IPS DF 6.9 (cell line): ENCODE measurements around the gene HDAC8.

Experiments used
- DNase-seq: peaks from one replicate; pipeline ENCODE4 v3.0.0-alpha.2; 2013; ENCODE audit warnings: low read depth, low spot score
- H3K27ac ChIP-seq: one replicate; pipeline ENCODE4 v1.5.1; 2013; ENCODE audit warnings: low read length, control low read depth
- H3K27me3 ChIP-seq: 2 replicates; pipeline ENCODE4 v1.6.1; 2013; ENCODE audit warnings: mild to moderate bottlenecking, low read length; ENCODE audit not compliant: control insufficient read depth, insufficient read depth
- H3K36me3 ChIP-seq: 2 replicates; pipeline ENCODE4 v1.6.1; 2013; ENCODE audit warnings: low read length; ENCODE audit not compliant: control insufficient read depth, insufficient read depth
- H3K4me1 ChIP-seq: 2 replicates; pipeline ENCODE4 v1.6.1; 2013; ENCODE audit warnings: low read length; ENCODE audit not compliant: control insufficient read depth, insufficient read depth
- H3K4me3 ChIP-seq: 2 replicates; pipeline ENCODE4 v1.5.1; 2013; ENCODE audit warnings: mild to moderate bottlenecking, low read length
- H3K9me3 ChIP-seq: 2 replicates; pipeline ENCODE4 v1.6.1; 2013; ENCODE audit warnings: low read length, inconsistent platforms; ENCODE audit not compliant: control insufficient read depth, insufficient read depth
- WGBS: extraction: QIAGEN DNeasy Blood & Tissue Kit; methylation state at CpG from one replicate; pipeline ENCODE4 v1.1.7; 2013; ENCODE audit warnings: mixed read lengths, missing lambda C conversion rate; ENCODE audit not compliant: insufficient read length, insufficient coverage; 5-methylcytosine and 5-hydroxymethylcytosine counted together

HDAC8 gene

GRCh38 chrX:72308209-72308565 lies 264.5 kb downstream of the HDAC8 start:
- H3K27ac ChIP-seq = no peak overlapping the region

GRCh38 chrX:72307646-72308051 lies 265.0 kb downstream of the HDAC8 start:
- H3K36me3 ChIP-seq = no peaks in the 10 kb centered on the region
- peaks cover 1% of the 10 kb centered on the region; the same call in 1 of the 2 replicates for H3K4me1 ChIP-seq
- no peak overlapping the region for H3K4me3 ChIP-seq
- no peak for DNase-seq
- no peak overlapping the region for H3K27ac ChIP-seq
- no CpG with 5 or more reads among the region's 17 CpGs for WGBS
- H3K9me3 ChIP-seq = no peaks in the 10 kb centered on the region
- H3K27me3 ChIP-seq = peaks cover 49% of the 10 kb centered on the region

More at GRCh38 chrX:72308209-72308565, 264.5 kb downstream of the HDAC8 start:
- no peak for DNase-seq
- Histone ChIP-seq H3K4me3 (no peak overlapping the region), H3K9me3 (no peaks in the 10 kb centered on the region), H3K4me1 (peaks cover 1% of the 10 kb centered on the region; the same call in 1 of the 2 replicates), H3K27me3 (peaks cover 45% of the 10 kb centered on the region), H3K36me3 (no peaks in the 10 kb centered on the region)
- no CpG with 5 or more reads among the region's 11 CpGs for WGBS

GRCh38 chrX:72306851-72307645 lies 265.6 kb downstream of the HDAC8 start:
- Histone ChIP-seq H3K27me3 (peaks cover 49% of the 10 kb centered on the region), H3K27ac (no peak overlapping the region), H3K4me3 (peak overlapping the region; percentile 53; the same call in 1 of the 2 replicates), H3K36me3 (no peaks in the 10 kb centered on the region), H3K9me3 (no peaks in the 10 kb centered on the region), H3K4me1 (0 out of 2 replicates have a peak, but pooled peaks cover 1% of the 10 kb centered on the region)
- no CpG with 5 or more reads among the region's 56 CpGs for WGBS
- DNase-seq = no peak

GRCh38 chrX:72306085-72306801 lies 266.4 kb downstream of the HDAC8 start:
- H3K9me3 ChIP-seq = no peaks in the 10 kb centered on the region
- 0 out of 2 replicates have a peak, but pooled peaks cover 1% of the 10 kb centered on the region for H3K4me1 ChIP-seq
- no peak overlapping the region for H3K27ac ChIP-seq
- peak overlapping the region; percentile 53; the same call in 1 of the 2 replicates for H3K4me3 ChIP-seq
- DNase-seq = no peak
- peaks cover 49% of the 10 kb centered on the region for H3K27me3 ChIP-seq
- H3K36me3 ChIP-seq = no peaks in the 10 kb centered on the region
- WGBS = no CpG with 5 or more reads among the region's 92 CpGs

- no peak for DNase-seq
- 0 out of 2 replicates have a peak, but pooled peaks cover 1% of the 10 kb centered on the region for H3K4me1 ChIP-seq
- no peaks in the 10 kb centered on the region for H3K9me3 ChIP-seq
- no peaks in the 10 kb centered on the region for H3K36me3 ChIP-seq
- peaks cover 49% of the 10 kb centered on the region for H3K27me3 ChIP-seq
- H3K27ac ChIP-seq = no peak within 1 kb of the TSS
- WGBS = no CpG with 5 or more reads among the region's 68 CpGs
- H3K4me3 ChIP-seq = peak within 1 kb of the TSS; percentile 53; the same call in 1 of the 2 replicates
Measured at GRCh38 chrX:72305286-72306084, 267.2 kb downstream of the HDAC8 start, which contains the start of gene CITED1. Gene CITED1 (minus strand): TSS chrX:72305914. CDS start chrX:72302869, 3,045 bp downstream.

- peak overlapping the region; percentile 25; the same call in 1 of the 2 replicates for H3K4me3 ChIP-seq
- peaks cover 49% of the 10 kb centered on the region for H3K27me3 ChIP-seq
- no peaks in the 10 kb centered on the region for H3K9me3 ChIP-seq
- no peaks in the 10 kb centered on the region for H3K36me3 ChIP-seq
- H3K4me1 ChIP-seq = 0 out of 2 replicates have a peak, but pooled peaks cover 1% of the 10 kb centered on the region
- no CpG with 5 or more reads among the region's 26 CpGs for WGBS
- DNase-seq = no peak
- H3K27ac ChIP-seq = no peak overlapping the region
Measured at GRCh38 chrX:72304877-72305276, 267.8 kb downstream of the HDAC8 start.

GRCh38 chrX:72301781-72302180 lies 270.9 kb downstream of the HDAC8 start:
- Histone ChIP-seq H3K27ac (no peak overlapping the region), H3K36me3 (no peaks in the 10 kb centered on the region), H3K27me3 (peaks cover 30% of the 10 kb centered on the region), H3K4me1 (no peaks in the 10 kb centered on the region), H3K4me3 (no peak overlapping the region), H3K9me3 (no peaks in the 10 kb centered on the region)
- WGBS = no CpG with 5 or more reads among the region's 9 CpGs
- no peak for DNase-seq

- no peaks in the 10 kb centered on the region for H3K4me1 ChIP-seq
- no peaks in the 10 kb centered on the region for H3K36me3 ChIP-seq
- H3K4me3 ChIP-seq = no peak overlapping the region
- WGBS = no CpG with 5 or more reads among the region's 4 CpGs
- H3K27ac ChIP-seq = no peak overlapping the region
- H3K9me3 ChIP-seq = no peaks in the 10 kb centered on the region
- DNase-seq = no peak
- peaks cover 22% of the 10 kb centered on the region for H3K27me3 ChIP-seq
Measured at GRCh38 chrX:72299891-72300630, 272.6 kb downstream of the HDAC8 start.

- no peaks in the 10 kb centered on the region for H3K36me3 ChIP-seq
- no peak for DNase-seq
- no peak overlapping the region for H3K4me3 ChIP-seq
- H3K27me3 ChIP-seq = peaks cover 4% of the 10 kb centered on the region; the same call in 1 of the 2 replicates
- H3K9me3 ChIP-seq = no peaks in the 10 kb centered on the region
- WGBS = no CpG with 5 or more reads among the region's 4 CpGs
- no peaks in the 10 kb centered on the region for H3K4me1 ChIP-seq
- no peak overlapping the region for H3K27ac ChIP-seq
Measured at GRCh38 chrX:72297953-72298730, 274.5 kb downstream of the HDAC8 start.
